HepG2 (cell line): ENCODE data around the gene PYY. TPM values are rescaled to one million over a fixed set of nuclear protein-coding genes. Genes with fewer than 3 reads are reported as not detected.

Experiments
- FOXK2 ChIP-seq: fragments of 450-650 bp; IDR thresholded peaks from 2 replicates; pipeline ENCODE4 v1.6.1; 2016
- GTF3A ChIP-seq: sonication (generic); formaldehyde crosslinking; conservative IDR thresholded peaks from 2 replicates; pipeline ENCODE4 v1.4.0; 2020; ENCODE audit warnings: mild to moderate bottlenecking, missing genetic modification reagents
- HNF4G ChIP-seq, 2 experiments: sonication (generic) in 1 of 2; formaldehyde crosslinking in 1 of 2; IDR thresholded peaks; 2 replicates each; pipeline versions ENCODE4 v1.4.0 to v1.6.1; 2011 to 2020; ENCODE audit warnings: borderline replicate concordance in 2 of 2, low read depth in 2 of 2, mild to moderate bottlenecking in 2 of 2, low read length in 1 of 2, missing genetic modification reagents in 1 of 2, moderate library complexity in 1 of 2
- HOXA7 ChIP-seq: sonication (generic); formaldehyde crosslinking; IDR thresholded peaks from 2 replicates; pipeline ENCODE4 v1.8.1; 2022; ENCODE audit warnings: mild to moderate bottlenecking, missing genetic modification reagents, moderate library complexity
- KLF12 ChIP-seq: sonication (generic); formaldehyde crosslinking; IDR thresholded peaks from 2 replicates; pipeline ENCODE4 v1.4.0; 2020; ENCODE audit warnings: missing genetic modification reagents, borderline replicate concordance
- MIXL1 ChIP-seq: IDR thresholded peaks from 2 replicates; pipeline ENCODE4 v1.6.1; 2016
- NFE2 ChIP-seq: sonication (generic); formaldehyde crosslinking; IDR thresholded peaks from 2 replicates; pipeline ENCODE4 v1.4.0; 2020; ENCODE audit warnings: missing genetic modification reagents
- NFIC ChIP-seq: IDR thresholded peaks from 2 replicates; pipeline ENCODE4 v1.6.1; 2012; ENCODE audit warnings: mild to moderate bottlenecking, low read length, inconsistent platforms
- PLSCR1 ChIP-seq: sonication (generic); formaldehyde crosslinking; IDR thresholded peaks from 2 replicates; pipeline ENCODE4 v1.5.0; 2020; ENCODE audit warnings: missing genetic modification reagents, mild to moderate bottlenecking, borderline replicate concordance
- POLR2AphosphoS2 ChIP-seq: IDR thresholded peaks from 2 replicates; pipeline ENCODE4 v1.6.1; 2011; ENCODE audit warnings: low read depth, low read length, improper control_type of control experiment
- RCOR2 ChIP-seq: IDR thresholded peaks from 2 replicates; pipeline ENCODE4 v1.6.1; 2016; ENCODE audit warnings: missing biosample characterization, missing genetic modification reagents
- RORA ChIP-seq: sonication (generic); formaldehyde crosslinking; IDR thresholded peaks from 2 replicates; pipeline ENCODE4 v1.5.0; 2020; ENCODE audit warnings: mild to moderate bottlenecking, missing genetic modification reagents, moderate library complexity
- SATB2 ChIP-seq: sonication (generic); formaldehyde crosslinking; IDR thresholded peaks from 2 replicates; pipeline ENCODE4 v1.5.0; 2020; ENCODE audit warnings: missing genetic modification reagents
- SMAD3 ChIP-seq: sonication (generic); formaldehyde crosslinking; IDR thresholded peaks from 2 replicates; pipeline ENCODE4 v1.4.0; 2020; ENCODE audit warnings: missing genetic modification reagents
- SRSF1 ChIP-seq: fragments of 200-400 bp; formaldehyde crosslinking; optimal IDR thresholded peaks from 2 replicates; pipeline ENCODE3; 2017; ENCODE audit warnings: mild to moderate bottlenecking, low read depth, low read length, moderate library complexity
- STAT6 ChIP-seq: sonication (generic); formaldehyde crosslinking; IDR thresholded peaks from 2 replicates; pipeline ENCODE4 v1.4.0; 2020; ENCODE audit warnings: missing genetic modification reagents, mild to moderate bottlenecking, borderline replicate concordance
- TBP ChIP-seq: sonication (generic); formaldehyde crosslinking; IDR thresholded peaks from 2 replicates; pipeline ENCODE4 v1.5.0; 2020; ENCODE audit warnings: missing genetic modification reagents
- TBX2 ChIP-seq: sonication (generic); formaldehyde crosslinking; IDR thresholded peaks from 2 replicates; pipeline ENCODE4 v1.5.0; 2020; ENCODE audit warnings: missing genetic modification reagents, mild to moderate bottlenecking, borderline replicate concordance
- TFDP1 ChIP-seq: IDR thresholded peaks from 2 replicates; pipeline ENCODE4 v1.6.1; 2016; ENCODE audit warnings: missing compliant biosample characterization, missing genetic modification reagents, borderline replicate concordance
- THAP11 ChIP-seq: IDR thresholded peaks from 2 replicates; pipeline ENCODE4 v1.6.1; 2016; ENCODE audit warnings: missing biosample characterization, missing genetic modification reagents
- ZBTB7A ChIP-seq: sonication (generic); formaldehyde crosslinking; IDR thresholded peaks from 2 replicates; pipeline ENCODE4 v1.8.0; 2022; ENCODE audit warnings: mild to moderate bottlenecking, missing genetic modification reagents
- ZFP37 ChIP-seq: sonication (generic); formaldehyde crosslinking; IDR thresholded peaks from 2 replicates; pipeline ENCODE4 v1.4.0; 2020; ENCODE audit warnings: missing genetic modification reagents, borderline replicate concordance
- ZNF30 ChIP-seq: sonication (generic); formaldehyde crosslinking; IDR thresholded peaks from 2 replicates; pipeline ENCODE4 v1.5.0; 2020; ENCODE audit warnings: mild to moderate bottlenecking, missing genetic modification reagents
- ZNF546 ChIP-seq: sonication (generic); formaldehyde crosslinking; conservative IDR thresholded peaks from 2 replicates; pipeline ENCODE4 v1.8.1; 2023; ENCODE audit warnings: mild to moderate bottlenecking, missing genetic modification reagents
- ZNF564 ChIP-seq: sonication (generic); formaldehyde crosslinking; IDR thresholded peaks from 2 replicates; pipeline ENCODE4 v1.8.1; 2023; ENCODE audit warnings: mild to moderate bottlenecking, missing genetic modification reagents
- ZNF777 ChIP-seq: sonication (generic); formaldehyde crosslinking; IDR thresholded peaks from 2 replicates; pipeline ENCODE4 v1.4.0; 2020; ENCODE audit warnings: missing genetic modification reagents
- ZNF883 ChIP-seq: sonication (generic); formaldehyde crosslinking; IDR thresholded peaks from 2 replicates; pipeline ENCODE4 v1.5.1; 2020; ENCODE audit warnings: mild to moderate bottlenecking, missing genetic modification reagents; ENCODE audit errors: not compliant biosample characterization
- polyA plus RNA-seq, 8 experiments: library from polyadenylated mRNA; depleted of rRNA in 3 of 8; stranded (reverse) in 7 of 8; unstranded in 1 of 8; fragments of >200 nt; fragmentation: Illumina TruSeq in 4 of 8; extraction: Trizol in 4 of 8; gene quantifications; 2 replicates each; pipeline versions ENCODE4 v1.2.1 to v1.2.3, GENCODE V29; 2011 to 2016; ENCODE audit warnings: low read depth in 4 of 8, missing spikeins in 1 of 8, mixed read lengths in 1 of 8; ENCODE audit not compliant: insufficient read depth in 1 of 8
- total RNA-seq, 5 experiments: library from RNA; depleted of rRNA; stranded (reverse); fragments of >200 nt; fragmentation: Illumina TruSeq; extraction: Trizol; gene quantifications; 2 replicates each; pipeline ENCODE4 v1.2.3, GENCODE V29; 2016; ENCODE audit warnings: low read depth in 1 of 5

The PYY gene
- total and polyA plus RNA-seq, 2 of the 13 experiments (the other 11 are each of a cell fraction or from before 2014, with no cell fraction given), result 0.25 TPM; not detected in 1

GRCh38 chr17:43970366-43970765 lies 16.6 kb upstream of the PYY start (continued):
- no peak for TF ChIP-seq RORA (CRISPR knock-in tag)
- no peak for TF ChIP-seq ZNF883 (CRISPR knock-in tag)
- no peak for TF ChIP-seq SRSF1
- no peak for TF ChIP-seq HOXA7 (CRISPR knock-in tag)
- TF ChIP-seq SMAD3 (CRISPR knock-in tag), result no peak
- no peak for TF ChIP-seq ZNF564
- no peak for TF ChIP-seq ZBTB7A (CRISPR knock-in tag)
- no peak for TF ChIP-seq ZNF30 (CRISPR knock-in tag)
- TF ChIP-seq MIXL1 (CRISPR knock-in tag), result peak; percentile 82; the same call in 1 of the 2 replicates
- 0 out of 2 replicates have a peak, but pooled peaks have one; percentile 23 for TF ChIP-seq RCOR2 (CRISPR knock-in tag)
- peak; percentile 37; the same call in 1 of the 2 replicates for TF ChIP-seq NFIC
- no peak for TF ChIP-seq TBX2 (CRISPR knock-in tag)
- TF ChIP-seq SATB2, result no peak
- TF ChIP-seq THAP11 (CRISPR knock-in tag), result peak; percentile 46; the same call in 1 of the 2 replicates
- TF ChIP-seq KLF12, result peak; percentile 35; the same call in 1 of the 2 replicates
- no peak for TF ChIP-seq ZNF777 (CRISPR knock-in tag)
- no peak for TF ChIP-seq PLSCR1 (CRISPR knock-in tag)
- TF ChIP-seq FOXK2, result no peak
- no peak for TF ChIP-seq ZNF546 (CRISPR knock-in tag)
- no peak for TF ChIP-seq POLR2AphosphoS2
- TF ChIP-seq ZFP37, result no peak
- TF ChIP-seq TFDP1 (CRISPR knock-in tag), result no peak
- no peak for TF ChIP-seq GTF3A (CRISPR knock-in tag)
- TF ChIP-seq STAT6 (CRISPR knock-in tag), result no peak
- no peak for TF ChIP-seq TBP
- TF ChIP-seq NFE2 (CRISPR knock-in tag), result no peak
- TF ChIP-seq HNF4G (IDR thresholded peaks at IDR 0.05; ENCODE audit: borderline replicate concordance, low read depth, low read length), result 0 out of 2 replicates have a peak, but pooled peaks have one; percentile 24
- TF ChIP-seq HNF4G (CRISPR knock-in tag; IDR thresholded peaks at IDR 0.05; ENCODE audit: borderline replicate concordance, low read depth), result 0 out of 2 replicates have a peak, but pooled peaks have one; percentile 45
